HepG2 (cell line): ENCODE data around the gene CD93. TPM values are rescaled to one million over a fixed set of nuclear protein-coding genes. Genes with fewer than 3 reads are reported as not detected.

ENCODE experiments used
- ATAC-seq: fragments of 200-7000 bp; cut with Tn5 transposase; 3 replicates; pipeline ENCODE4 v1.9.1; 2020; ENCODE audit warnings: mild to moderate bottlenecking, moderate library complexity
- BruUV-seq: library from RNA; stranded (reverse); fragments of 400-500 nt; replicated peaks from 2 replicates; lab custom pipeline; 2021; lab: Mats Ljungman, UMichigan
- CTCF ChIA-PET: fragments of 300-600 bp; formaldehyde crosslinking; extraction: SDS; loops from one replicate; lab custom pipeline; 2021; ENCODE audit warnings: low total read pairs, inconsistent platforms, low intra/inter-chr PET ratio; lab: Yijun Ruan, JAX
- POLR2A ChIA-PET: fragments of 350-600 bp; sonication (Branson Sonifier 250); formaldehyde crosslinking; loops from one replicate; lab custom pipeline; 2020; ENCODE audit warnings: antibody characterized with exemption, inconsistent platforms; lab: Yijun Ruan, JAX
- DNase-seq: peaks from one replicate; pipeline ENCODE4 v3.0.0-alpha.2; 2015; ENCODE audit warnings: low spot score
- FAIRE-seq: peaks from 3 replicates; lab custom pipeline; 2011; peaks lifted over from hg19 to GRCh38; lab: Jason Lieb, UNC
- H2AFZ ChIP-seq: one replicate; pipeline ENCODE4 v1.6.1; 2011; ENCODE audit warnings: low read length, inconsistent platforms
- H3K27ac ChIP-seq: fragments of 300-600 bp; 3 replicates; pipeline ENCODE4 v1.8.0; 2011; ENCODE audit warnings: mixed run types, mild to moderate bottlenecking, mixed read lengths, low read length, inconsistent platforms; ENCODE audit not compliant: insufficient read depth; ENCODE audit errors: extremely low read length
- H3K27me3 ChIP-seq, 2 experiments: fragments of 200-600 bp in 1 of 2; 2 replicates in 1 of 2; 3 replicates in 1 of 2; pipeline versions ENCODE4 v1.6.0 to v1.8.0; 2011; ENCODE audit warnings: low read length in 2 of 2, mild to moderate bottlenecking in 2 of 2, moderate library complexity in 2 of 2, inconsistent platforms in 1 of 2; ENCODE audit not compliant: insufficient read depth in 2 of 2, control insufficient read depth in 1 of 2
- H3K36me3 ChIP-seq, 2 experiments: fragments of 200-600 bp in 1 of 2; replicated peaks in 1 of 2; 2 replicates in 1 of 2; 3 replicates in 1 of 2; pipeline versions ENCODE4 v1.5.1 to v1.8.0; 2011; ENCODE audit warnings: low read length in 2 of 2, inconsistent platforms in 1 of 2; ENCODE audit not compliant: insufficient read depth in 2 of 2, control insufficient read depth in 1 of 2
- H3K4me1 ChIP-seq: 2 replicates; pipeline ENCODE4 v1.5.1; 2012; ENCODE audit warnings: low read length, inconsistent platforms; ENCODE audit not compliant: insufficient read depth
- H3K4me2 ChIP-seq: 2 replicates; pipeline ENCODE4 v1.6.0; 2011; ENCODE audit warnings: low read depth, low read length, inconsistent platforms
- H3K4me3 ChIP-seq, 3 experiments: fragments of 200-600 bp in 1 of 3; sonication (generic), shearing (Covaris generic) in 1 of 3; replicated peaks in 1 of 3; 2 replicates each; pipeline ENCODE4 v1.5.1; 2011 to 2016; ENCODE audit warnings: low read length in 3 of 3, inconsistent platforms in 2 of 3, low read depth in 2 of 3, mild to moderate bottlenecking in 2 of 3, control low read depth in 1 of 3, mixed read lengths in 1 of 3; ENCODE audit not compliant: insufficient read depth in 1 of 3
- H3K79me2 ChIP-seq: one replicate; pipeline ENCODE4 v1.6.1; 2011; ENCODE audit warnings: low read length, inconsistent platforms; ENCODE audit not compliant: insufficient read depth
- H3K9ac ChIP-seq: 2 replicates; pipeline ENCODE4 v1.6.0; 2011; ENCODE audit warnings: mild to moderate bottlenecking, low read depth, low read length, inconsistent platforms; ENCODE audit not compliant: insufficient read depth
- H3K9me3 ChIP-seq: 2 replicates; pipeline ENCODE4 v1.5.1; 2012; ENCODE audit warnings: mild to moderate bottlenecking, low read length
- H4K20me1 ChIP-seq: 2 replicates; pipeline ENCODE4 v1.6.0; 2011; ENCODE audit warnings: inconsistent platforms, mild to moderate bottlenecking, low read length, moderate library complexity; ENCODE audit not compliant: insufficient read depth
- RFXAP ChIP-seq: sonication (generic); formaldehyde crosslinking; IDR thresholded peaks from 2 replicates; pipeline ENCODE4 v1.4.0; 2020; ENCODE audit warnings: missing genetic modification reagents, borderline replicate concordance
- SMAD1 ChIP-seq: sonication (generic); formaldehyde crosslinking; IDR thresholded peaks from 2 replicates; pipeline ENCODE4 v1.4.0; 2020; ENCODE audit warnings: missing genetic modification reagents, low read depth, mild to moderate bottlenecking, borderline replicate concordance
- TBX3 ChIP-seq: fragments of 450-650 bp; IDR thresholded peaks from 2 replicates; pipeline ENCODE4 v1.6.1; 2017; ENCODE audit warnings: antibody characterized with exemption, mild to moderate bottlenecking, inconsistent platforms, borderline replicate concordance
- ZNF614 ChIP-seq: IDR thresholded peaks from 2 replicates; pipeline ENCODE4 v1.6.1; 2018; ENCODE audit warnings: missing biosample characterization, missing genetic modification reagents, inconsistent platforms, borderline replicate concordance
- WGBS: methylation state at CpG from one replicate; pipeline ENCODE4 v1.1.6; 2017; ENCODE audit warnings: low lambda C conversion rate; 5-methylcytosine and 5-hydroxymethylcytosine counted together
- in situ Hi-C: cut with HindIII; loops from 2 replicates; pipeline ENCODE4 v1.10.0; 2017; ENCODE audit warnings: low pct_unique_long_range_greater_than_20kb; ENCODE audit not compliant: extremely low pct_ligation_motif_present
- intact Hi-C: fragments of 100-400 bp; cut with micrococcal nuclease; formaldehyde crosslinking; loops from one replicate; pipeline ENCODE4 v1.10.0; 2022; ENCODE audit not compliant: unreplicated experiment
- polyA plus RNA-seq, 8 experiments: library from polyadenylated mRNA; depleted of rRNA in 3 of 8; stranded (reverse) in 7 of 8; unstranded in 1 of 8; fragments of >200 nt; fragmentation: Illumina TruSeq in 4 of 8; extraction: Trizol in 4 of 8; gene quantifications; 2 replicates each; pipeline versions ENCODE4 v1.2.1 to v1.2.3, GENCODE V29; 2011 to 2016; ENCODE audit warnings: low read depth in 4 of 8, missing spikeins in 1 of 8, mixed read lengths in 1 of 8; ENCODE audit not compliant: insufficient read depth in 1 of 8
- total RNA-seq, 5 experiments: library from RNA; depleted of rRNA; stranded (reverse); fragments of >200 nt; fragmentation: Illumina TruSeq; extraction: Trizol; gene quantifications; 2 replicates each; pipeline ENCODE4 v1.2.3, GENCODE V29; 2016; ENCODE audit warnings: low read depth in 1 of 5
- TF ChIP-seq, protein P1 (sequence below): sonication (generic); formaldehyde crosslinking; IDR thresholded peaks from 2 replicates; pipeline ENCODE4 v1.8.0; 2022; ENCODE audit warnings: mild to moderate bottlenecking, missing genetic modification reagents; ENCODE audit not compliant: insufficient replicate concordance

Gene CD93
- total and polyA plus RNA-seq, 2 of the 13 experiments (the other 11 are each of a cell fraction or from before 2014, with no cell fraction given), result not detected

DNA sequence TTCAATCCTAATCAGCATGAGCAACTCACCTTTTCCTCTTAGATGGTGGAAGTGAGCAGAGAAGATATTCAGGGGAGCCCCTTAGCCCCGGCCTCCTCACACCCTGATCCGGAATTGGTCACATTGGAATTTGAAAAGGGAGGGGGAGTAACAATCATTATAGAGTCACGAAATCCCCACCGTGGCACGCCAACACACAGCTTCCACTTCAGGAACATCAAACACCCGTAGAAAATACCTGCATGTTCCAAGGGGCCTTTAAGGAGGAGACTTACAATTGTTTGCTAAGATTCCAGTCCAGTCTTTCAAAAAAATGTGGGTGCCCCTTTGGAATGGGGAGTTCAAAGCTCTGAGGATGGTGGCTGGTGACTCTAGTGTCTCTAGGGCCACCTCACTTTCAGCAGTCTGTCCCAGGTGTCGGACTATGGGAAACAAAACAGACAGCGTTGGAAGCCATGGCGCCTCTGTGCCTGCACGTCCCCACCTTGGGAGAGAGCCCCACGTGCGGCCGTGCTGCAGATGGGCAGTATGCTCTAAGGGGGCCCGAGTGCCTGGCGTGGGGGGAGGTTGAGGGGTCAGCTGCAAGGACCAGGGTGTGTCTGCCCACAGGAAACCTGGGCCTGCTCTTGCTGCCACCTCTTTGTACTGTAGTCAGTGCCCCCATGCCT lies 2.4 kb downstream of the CD93 start:
- BruUV-seq, result no TSS peak
- POLR2A ChIA-PET, result no interaction called here
- ATAC-seq, result no peak
- Histone ChIP-seq H4K20me1 (no peaks in the 10 kb centered on the region), H3K9me3 (no peaks in the 10 kb centered on the region), H3K36me3 (no peaks in the 10 kb centered on the region), H3K79me2 (no peaks in the 10 kb centered on the region), H2AFZ (no peak overlapping the region), H3K9ac (no peak overlapping the region), H3K4me1 (no peaks in the 10 kb centered on the region), H3K4me2 (no peak overlapping the region), H3K27me3 (peaks cover 1 to 15% of the 10 kb centered on the region in 2 experiments; a peak in 4 of 5 replicates), H3K4me3 (no peak overlapping the region), H3K27ac (no peak overlapping the region)
- CTCF ChIA-PET, result no interaction called here
- TF ChIP-seq SMAD1 (CRISPR knock-in tag) (no peak), ZNF614 (no peak), TBX3 (no peak), RFXAP (CRISPR knock-in tag) (no peak)
- TF ChIP-seq, protein P1, sequence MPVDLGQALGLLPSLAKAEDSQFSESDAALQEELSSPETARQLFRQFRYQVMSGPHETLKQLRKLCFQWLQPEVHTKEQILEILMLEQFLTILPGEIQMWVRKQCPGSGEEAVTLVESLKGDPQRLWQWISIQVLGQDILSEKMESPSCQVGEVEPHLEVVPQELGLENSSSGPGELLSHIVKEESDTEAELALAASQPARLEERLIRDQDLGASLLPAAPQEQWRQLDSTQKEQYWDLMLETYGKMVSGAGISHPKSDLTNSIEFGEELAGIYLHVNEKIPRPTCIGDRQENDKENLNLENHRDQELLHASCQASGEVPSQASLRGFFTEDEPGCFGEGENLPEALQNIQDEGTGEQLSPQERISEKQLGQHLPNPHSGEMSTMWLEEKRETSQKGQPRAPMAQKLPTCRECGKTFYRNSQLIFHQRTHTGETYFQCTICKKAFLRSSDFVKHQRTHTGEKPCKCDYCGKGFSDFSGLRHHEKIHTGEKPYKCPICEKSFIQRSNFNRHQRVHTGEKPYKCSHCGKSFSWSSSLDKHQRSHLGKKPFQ, result no peak
- DNase-seq, result no peak
- intact Hi-C loops (no loop called here), in situ Hi-C loops (no loop called here)
- 34% methylated on average over 11 of the region's 15 CpGs for WGBS
- no peak for FAIRE-seq
